Osteoblast (primary cell): ENCODE measurements around the gene TRPC4. TPM values are rescaled to one million over a fixed set of nuclear protein-coding genes. Genes with fewer than 3 reads are reported as not detected.

Experiments
- DNase-seq: peaks from one replicate; pipeline ENCODE4 v3.0.0; 2011; ENCODE audit warnings: low spot score, mixed read lengths; ENCODE audit not compliant: insufficient read length; ENCODE audit errors: missing footprints
- H2AFZ ChIP-seq: 2 replicates; pipeline ENCODE4 v1.6.0; 2011; ENCODE audit warnings: mild to moderate bottlenecking, low read length
- H3K27ac ChIP-seq: 2 replicates; pipeline ENCODE4 v1.5.1; 2011; ENCODE audit warnings: mild to moderate bottlenecking, low read depth, low read length, moderate library complexity
- H3K27me3 ChIP-seq: 2 replicates; pipeline ENCODE4 v1.6.0; 2012; ENCODE audit warnings: mild to moderate bottlenecking, control low read depth, inconsistent platforms, low read length, moderate library complexity; ENCODE audit not compliant: insufficient read depth
- H3K36me3 ChIP-seq: 2 replicates; pipeline ENCODE4 v1.5.1; 2011; ENCODE audit warnings: mild to moderate bottlenecking, low read length, control low read depth, moderate library complexity; ENCODE audit not compliant: insufficient read depth
- H3K4me1 ChIP-seq: 2 replicates; pipeline ENCODE4 v1.5.1; 2011; ENCODE audit warnings: mild to moderate bottlenecking, low read length, control low read depth, moderate library complexity; ENCODE audit not compliant: insufficient read depth
- H3K4me2 ChIP-seq: 2 replicates; pipeline ENCODE4 v1.6.0; 2011; ENCODE audit warnings: mild to moderate bottlenecking, low read length; ENCODE audit not compliant: insufficient read depth
- H3K4me3 ChIP-seq: fragments of 200-600 bp; sonication (generic); 3 replicates; pipeline ENCODE4 v1.5.1; 2012; ENCODE audit warnings: mild to moderate bottlenecking, low read length, inconsistent platforms; ENCODE audit not compliant: insufficient read depth
- H3K79me2 ChIP-seq: 2 replicates; pipeline ENCODE4 v1.6.0; 2012; ENCODE audit warnings: mild to moderate bottlenecking, low read length, control low read depth, inconsistent platforms; ENCODE audit not compliant: insufficient read depth
- H3K9me3 ChIP-seq: 2 replicates; pipeline ENCODE4 v1.5.1; 2011; ENCODE audit warnings: low read depth, low read length, control low read depth
- H4K20me1 ChIP-seq: 2 replicates; pipeline ENCODE4 v1.6.0; 2012; ENCODE audit warnings: mild to moderate bottlenecking, low read length, control low read depth; ENCODE audit not compliant: insufficient read depth
- total RNA-seq: library from RNA; depleted of rRNA; stranded (reverse); fragments of >200 nt; gene quantifications from 2 replicates; pipeline ENCODE4 v1.2.3, GENCODE V29; 2012
- TF ChIP-seq, protein P1 (sequence below): IDR thresholded peaks from 2 replicates; pipeline ENCODE4 v1.5.1; 2011; ENCODE audit warnings: mild to moderate bottlenecking, low read depth, low read length, moderate library complexity; ENCODE audit errors: extremely low read depth

Gene TRPC4
- total RNA-seq, result 8.3 and 9.8 TPM in 2 replicates

GRCh38 chr13:37869756-37870488, at the start of gene TRPC4:
TSS of gene TRPC4 (minus strand) at chr13:37869772. CDS start at chr13:37783333, 86,439 bp downstream.
- DNase-seq, result peak; percentile 85
- Histone ChIP-seq H3K27ac (peak within 1 kb of the TSS; percentile 92), H3K4me1 (peaks cover 28% of the 10 kb centered on the region), H3K4me2 (peak within 1 kb of the TSS; percentile 85), H4K20me1 (no peaks in the 10 kb centered on the region), H3K36me3 (no peaks in the 10 kb centered on the region), H3K27me3 (no peaks in the 10 kb centered on the region), H3K79me2 (peaks cover 50% of the 10 kb centered on the region), H3K9me3 (no peaks in the 10 kb centered on the region), H3K4me3 (peak within 1 kb of the TSS; percentile 82), H2AFZ (peak within 1 kb of the TSS; percentile 89)
- TF ChIP-seq, protein P1, sequence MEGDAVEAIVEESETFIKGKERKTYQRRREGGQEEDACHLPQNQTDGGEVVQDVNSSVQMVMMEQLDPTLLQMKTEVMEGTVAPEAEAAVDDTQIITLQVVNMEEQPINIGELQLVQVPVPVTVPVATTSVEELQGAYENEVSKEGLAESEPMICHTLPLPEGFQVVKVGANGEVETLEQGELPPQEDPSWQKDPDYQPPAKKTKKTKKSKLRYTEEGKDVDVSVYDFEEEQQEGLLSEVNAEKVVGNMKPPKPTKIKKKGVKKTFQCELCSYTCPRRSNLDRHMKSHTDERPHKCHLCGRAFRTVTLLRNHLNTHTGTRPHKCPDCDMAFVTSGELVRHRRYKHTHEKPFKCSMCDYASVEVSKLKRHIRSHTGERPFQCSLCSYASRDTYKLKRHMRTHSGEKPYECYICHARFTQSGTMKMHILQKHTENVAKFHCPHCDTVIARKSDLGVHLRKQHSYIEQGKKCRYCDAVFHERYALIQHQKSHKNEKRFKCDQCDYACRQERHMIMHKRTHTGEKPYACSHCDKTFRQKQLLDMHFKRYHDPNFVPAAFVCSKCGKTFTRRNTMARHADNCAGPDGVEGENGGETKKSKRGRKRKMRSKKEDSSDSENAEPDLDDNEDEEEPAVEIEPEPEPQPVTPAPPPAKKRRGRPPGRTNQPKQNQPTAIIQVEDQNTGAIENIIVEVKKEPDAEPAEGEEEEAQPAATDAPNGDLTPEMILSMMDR, result peak; percentile 67

DNA sequence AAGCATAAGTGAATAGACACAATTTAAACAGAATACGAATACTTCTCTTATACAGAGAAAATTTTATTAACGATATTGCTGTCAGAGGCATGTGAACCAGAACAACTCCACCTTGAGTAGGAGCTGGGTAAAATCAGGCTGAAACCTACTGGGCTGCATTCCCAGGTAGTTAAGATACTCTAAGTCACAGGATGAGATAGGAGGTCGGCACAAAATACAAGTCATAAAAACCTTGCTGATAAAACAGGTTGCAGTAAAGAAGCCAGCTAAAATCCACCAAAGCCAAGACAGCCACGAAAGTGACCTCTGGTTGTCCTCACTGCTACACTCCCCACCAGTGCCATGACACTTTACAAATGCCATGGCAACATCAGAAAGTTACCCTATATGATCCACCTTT, 49.2 kb upstream of the TRPC4 start:
- Histone ChIP-seq H2AFZ (peak overlapping the region; percentile 53), H3K9me3 (peaks cover 5% of the 10 kb centered on the region), H4K20me1 (no peaks in the 10 kb centered on the region), H3K4me3 (peak overlapping the region; percentile 39), H3K27me3 (no peaks in the 10 kb centered on the region), H3K79me2 (no peaks in the 10 kb centered on the region), H3K4me1 (peaks cover 4% of the 10 kb centered on the region), H3K36me3 (no peaks in the 10 kb centered on the region), H3K4me2 (peak overlapping the region; percentile 67), H3K27ac (no peak overlapping the region)
- TF ChIP-seq, protein P1, result no peak
- DNase-seq, result no peak

GRCh38 chr13:37918116-37918714, 48.6 kb upstream of the TRPC4 start:
- H3K27me3 ChIP-seq, result no peaks in the 10 kb centered on the region
- no peak for DNase-seq
- peak overlapping the region; percentile 67 for H3K4me2 ChIP-seq
- H3K36me3 ChIP-seq, result no peaks in the 10 kb centered on the region
- H3K79me2 ChIP-seq, result no peaks in the 10 kb centered on the region
- peaks cover 4% of the 10 kb centered on the region for H3K4me1 ChIP-seq
- no peak overlapping the region for H3K27ac ChIP-seq
- H3K9me3 ChIP-seq, result peaks cover 5% of the 10 kb centered on the region
- peak overlapping the region; percentile 39 for H3K4me3 ChIP-seq
- H2AFZ ChIP-seq, result peak overlapping the region; percentile 53
- TF ChIP-seq, protein P1, result no peak
- H4K20me1 ChIP-seq, result no peaks in the 10 kb centered on the region

DNA sequence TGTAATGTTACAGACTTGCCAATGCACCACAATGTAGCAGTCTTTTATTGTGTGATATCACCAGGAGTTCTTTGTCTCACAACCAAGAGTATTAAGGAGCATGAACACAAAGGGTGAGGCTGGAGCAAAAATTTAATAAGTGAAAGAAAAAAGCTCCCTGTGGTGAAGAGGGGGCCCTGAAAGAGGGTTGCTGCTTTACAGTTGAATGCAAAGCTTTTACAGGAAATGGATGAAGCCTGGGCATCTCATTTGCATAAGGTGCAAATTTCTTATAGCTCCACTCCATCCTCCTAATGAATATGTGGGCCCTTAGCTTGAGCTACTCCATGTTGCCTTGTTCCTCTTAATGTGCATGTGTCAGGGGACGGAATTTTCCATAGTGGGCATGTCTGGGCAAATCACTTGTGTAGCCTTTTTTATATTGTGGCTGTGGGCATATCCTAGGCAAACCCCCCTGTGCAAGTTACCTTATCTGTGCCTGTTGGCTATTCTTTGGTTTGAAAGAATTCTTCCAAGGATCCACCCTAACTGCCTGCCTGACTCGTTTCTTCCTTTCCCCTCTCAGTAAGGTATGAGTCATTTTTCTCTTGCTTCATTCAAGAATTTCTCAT, 45.3 kb upstream of the TRPC4 start:
- peaks cover 5% of the 10 kb centered on the region for H3K9me3 ChIP-seq
- H3K4me1 ChIP-seq, result peaks cover 4% of the 10 kb centered on the region
- H3K36me3 ChIP-seq, result no peaks in the 10 kb centered on the region
- H3K79me2 ChIP-seq, result no peaks in the 10 kb centered on the region
- no peak for DNase-seq
- no peaks in the 10 kb centered on the region for H3K27me3 ChIP-seq
- TF ChIP-seq, protein P1, result no peak
- H2AFZ ChIP-seq, result no peak overlapping the region
- no peak overlapping the region for H3K4me2 ChIP-seq
- H3K27ac ChIP-seq, result no peak overlapping the region
- H4K20me1 ChIP-seq, result no peaks in the 10 kb centered on the region
- no peak overlapping the region for H3K4me3 ChIP-seq
